ENCODE measurements around the gene RPL32.
"Not testable (repeated sequence)": the region's sequence is repeated elsewhere in the genome, so short reads cannot be mapped to it uniquely, and the experiment has no call there.

RPL32 gene

DNA sequence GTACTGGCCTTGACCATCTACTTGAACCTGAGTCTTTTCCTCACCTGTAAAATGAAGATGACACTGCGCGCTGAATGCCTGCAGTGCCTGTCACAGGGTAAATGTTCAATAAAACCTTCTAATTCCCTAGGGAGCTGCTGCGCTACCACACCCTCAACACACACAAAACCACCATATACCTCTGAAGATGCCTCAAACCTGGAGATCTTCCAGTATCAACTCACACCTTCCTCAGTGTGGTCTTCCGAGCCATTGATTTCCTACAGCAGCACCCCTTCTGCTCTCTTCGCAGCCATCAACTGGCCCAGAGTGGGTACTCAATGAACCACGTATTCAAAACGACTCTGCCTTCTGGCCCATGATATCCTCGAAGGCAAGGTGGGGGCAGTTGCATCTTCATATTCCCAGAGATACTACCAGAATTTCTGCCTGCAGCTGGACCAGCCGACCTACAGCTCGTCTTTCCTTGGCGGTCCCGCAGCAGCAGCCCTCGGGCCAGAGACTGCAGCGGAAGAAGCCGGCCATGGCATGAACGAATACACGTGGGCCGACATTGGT is 695 bp downstream of the RPL32 start:
- POLR2A ChIA-PET = interaction anchor here (0.5 to 2.4 kb wide), 4 partner anchors 8 to 121 kb away, joined by 3 to 18 read pairs (median 4); no protein-coding TSS in a partner anchor
- CTCF ChIA-PET = interaction anchor here (0.9 to 6.3 kb wide), 19 partner anchors 11 to 611 kb away, joined by 3 to 87 read pairs (median 8); partner anchors contain the start of gene TMEM40
- TF ChIP-seq CTCF (IDR thresholded peaks at IDR 0.05; ENCODE audit: control extremely low read depth, extremely low read depth, low read depth, missing control alignments) = no peak
- DNase-seq (ENCODE audit: extremely low spot score) = no peak

- CTCF ChIA-PET = interaction anchor here (0.9 to 6.3 kb wide), 10 partner anchors 11 to 612 kb away, joined by 3 to 87 read pairs (median 18); no protein-coding TSS in a partner anchor
- DNase-seq (ENCODE audit: extremely low spot score) = not testable (repeated sequence)
- POLR2A ChIA-PET = interaction anchor here (0.5 to 2.4 kb wide), 2 partner anchors 8 to 13 kb away, joined by 5 to 18 read pairs; no protein-coding TSS in a partner anchor
Measured at GRCh38 chr3:12840148-12840547, 1.2 kb downstream of the RPL32 start.

DNA sequence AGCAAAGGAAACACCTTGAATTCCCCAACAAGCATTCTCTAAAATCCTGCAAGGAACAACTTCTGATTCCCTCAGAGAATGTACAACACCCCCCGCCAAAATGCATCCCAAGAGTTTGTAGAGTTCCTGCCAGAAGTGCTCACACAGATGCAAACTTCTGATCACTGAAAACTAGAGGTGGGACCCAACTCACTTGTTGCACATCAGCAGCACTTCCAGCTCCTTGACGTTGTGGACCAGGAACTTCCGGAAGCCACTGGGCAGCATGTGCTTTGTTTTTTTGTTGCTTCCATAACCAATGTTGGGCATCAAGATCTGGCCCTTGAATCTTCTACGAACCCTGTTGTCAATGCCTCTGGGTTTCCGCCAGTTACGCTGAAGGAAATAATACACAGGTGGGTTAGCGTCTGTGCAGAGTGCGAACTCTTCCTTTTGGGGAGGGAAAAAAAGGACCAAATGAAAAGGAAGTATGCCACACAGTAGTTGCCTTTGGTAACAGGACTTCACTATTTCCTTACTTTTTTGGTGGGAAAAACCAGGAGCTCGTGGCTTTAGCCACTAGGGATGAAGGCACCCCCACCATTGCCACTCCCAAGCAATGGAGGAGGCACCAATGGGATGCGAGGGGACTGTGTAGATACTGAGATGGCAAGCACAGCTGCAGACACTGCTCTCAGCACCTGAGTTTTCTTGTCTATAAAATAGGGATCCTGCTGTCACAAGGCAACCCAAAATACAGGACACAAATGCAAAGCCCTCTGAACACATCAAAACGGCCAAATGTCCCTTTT is 2.0 kb downstream of the RPL32 start:
- no peak for TF ChIP-seq CTCF (IDR thresholded peaks at IDR 0.05; ENCODE audit: control extremely low read depth, extremely low read depth, low read depth, missing control alignments)
- CTCF ChIA-PET = interaction anchor here (6.3 kb wide), 1 partner anchor 10 kb away, joined by 87 read pairs; no protein-coding TSS in a partner anchor
- POLR2A ChIA-PET = no interaction called here
- no peak for DNase-seq (ENCODE audit: extremely low spot score)

DNA sequence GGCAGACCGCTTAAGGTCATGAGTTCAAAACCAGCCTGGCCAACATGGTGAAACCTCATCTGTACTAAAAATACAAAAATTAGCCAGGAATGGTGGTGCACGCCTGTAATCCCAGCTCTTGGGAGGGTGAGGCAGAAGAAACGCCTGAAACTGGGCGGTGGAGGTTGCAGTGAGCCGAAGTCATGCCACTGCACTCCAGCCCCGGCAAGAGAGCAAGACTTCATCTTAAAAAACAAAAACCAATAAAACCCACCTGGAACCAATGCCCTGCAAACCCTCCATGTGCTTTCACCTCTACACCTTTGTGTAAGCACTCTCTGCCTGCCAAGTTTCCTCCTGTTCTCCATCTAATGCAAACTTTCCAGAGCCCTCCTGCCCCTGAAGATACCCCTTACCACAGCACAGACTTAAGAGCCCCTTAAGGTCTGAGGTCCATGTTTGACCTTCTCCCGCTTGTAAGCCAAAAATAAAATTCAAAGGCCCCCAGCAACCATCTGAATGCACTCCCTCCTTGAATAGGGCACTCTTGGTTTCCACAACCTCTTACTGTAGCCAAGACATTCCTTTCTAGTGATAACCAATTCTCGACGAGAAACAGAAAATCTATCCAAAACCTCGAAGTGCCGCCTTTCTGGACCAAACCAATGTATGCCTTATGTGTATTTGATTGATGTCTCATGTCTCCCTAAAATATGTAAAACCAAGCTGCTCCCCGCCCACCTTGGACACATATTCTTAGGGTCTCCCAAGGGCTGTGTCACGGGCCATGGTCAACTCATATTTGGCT is 3.0 kb downstream of the RPL32 start:
- no peak for TF ChIP-seq CTCF (IDR thresholded peaks at IDR 0.05; ENCODE audit: control extremely low read depth, extremely low read depth, low read depth, missing control alignments)
- CTCF ChIA-PET = interaction anchor here (1.7 to 6.3 kb wide), 2 partner anchors 9 to 14 kb away, joined by 3 to 87 read pairs; no protein-coding TSS in a partner anchor
- POLR2A ChIA-PET = interaction anchor here (0.6 to 1.2 kb wide), 2 partner anchors 12 to 16 kb away, joined by 4 read pairs; no protein-coding TSS in a partner anchor
- DNase-seq (ENCODE audit: extremely low spot score) = no peak

GRCh38 chr3:12837295-12837986 is 3.9 kb downstream of the RPL32 start:
- ChIA-PET POLR2A (interaction anchor here (0.6 to 1.2 kb wide), 2 partner anchors 12 to 15 kb away, joined by 4 read pairs; no protein-coding TSS in a partner anchor), CTCF (interaction anchor here (1.1 to 1.7 kb wide), 3 partner anchors 15 to 131 kb away, joined by 3 to 4 read pairs (median 3); no protein-coding TSS in a partner anchor)

More at GRCh38 chr3:12837295-12837986, 3.9 kb downstream of the RPL32 start:
- DNase-seq (ENCODE audit: extremely low spot score) = no peak
- TF ChIP-seq CTCF (IDR thresholded peaks at IDR 0.05; ENCODE audit: control extremely low read depth, extremely low read depth, low read depth, missing control alignments) = no peak
